Smooth muscle cell (in vitro differentiated cells): ENCODE measurements around the gene PDE3A. TPM values are rescaled to one million over a fixed set of nuclear protein-coding genes. Genes with fewer than 3 reads are reported as not detected.

Source experiments
- DNase-seq: peaks from one replicate; lab custom pipeline; 2025; ENCODE audit not compliant: unreplicated experiment; lab: John Stamatoyannopoulos, UW
- H2AFZ ChIP-seq: fragments of 200-600 bp; sonication (generic); 2 replicates; pipeline ENCODE4 v1.6.0; 2016; ENCODE audit warnings: antibody characterized with exemption, low read depth, mild to moderate bottlenecking
- H3F3A ChIP-seq: fragments of 200-600 bp; sonication (generic); 2 replicates; pipeline ENCODE4 v1.6.0; 2017; ENCODE audit warnings: antibody characterized with exemption, low read depth
- H3K27ac ChIP-seq: fragments of 200-600 bp; sonication (generic); 2 replicates; pipeline ENCODE4 v1.5.1; 2016; ENCODE audit warnings: low read depth, mild to moderate bottlenecking
- H3K27me3 ChIP-seq: fragments of 200-600 bp; sonication (generic); 2 replicates; pipeline ENCODE4 v1.6.1; 2016; ENCODE audit warnings: low read depth, mild to moderate bottlenecking
- H3K36me3 ChIP-seq: fragments of 200-600 bp; sonication (generic); 2 replicates; pipeline ENCODE4 v1.5.1; 2016; ENCODE audit warnings: low read depth
- H3K4me1 ChIP-seq: fragments of 200-600 bp; sonication (generic); 2 replicates; pipeline ENCODE4 v1.5.1; 2016; ENCODE audit warnings: low read depth
- H3K4me2 ChIP-seq: fragments of 200-600 bp; sonication (generic); 2 replicates; pipeline ENCODE4 v1.6.0; 2016; ENCODE audit warnings: mild to moderate bottlenecking
- H3K4me3 ChIP-seq: fragments of 200-600 bp; sonication (generic); 2 replicates; pipeline ENCODE4 v1.5.1; 2016; ENCODE audit warnings: mild to moderate bottlenecking
- H3K79me2 ChIP-seq: fragments of 200-600 bp; sonication (generic); 2 replicates; pipeline ENCODE4 v1.6.0; 2016; ENCODE audit warnings: low read depth, mild to moderate bottlenecking
- H3K9ac ChIP-seq: fragments of 200-600 bp; sonication (generic); 2 replicates; pipeline ENCODE4 v1.6.0; 2016; ENCODE audit warnings: low read depth
- H3K9me3 ChIP-seq: fragments of 200-600 bp; sonication (generic); replicated peaks from 2 replicates; pipeline ENCODE4 v1.5.1; 2016; ENCODE audit warnings: low read depth
- H4K20me1 ChIP-seq: fragments of 200-600 bp; sonication (generic); 2 replicates; pipeline ENCODE4 v1.6.0; 2016; ENCODE audit warnings: low read depth
- CTCF ChIP-seq: fragments of 200-600 bp; sonication (generic); IDR thresholded peaks from 2 replicates; pipeline ENCODE4 v1.5.1; 2017; ENCODE audit warnings: borderline replicate concordance, mild to moderate bottlenecking, antibody characterized with exemption; ENCODE audit not compliant: insufficient read depth, poor library complexity, severe bottlenecking
- WGBS: methylation state at CpG from one replicate; pipeline ENCODE4 v1.1.7; 2016; ENCODE audit warnings: low lambda C conversion rate; 5-methylcytosine and 5-hydroxymethylcytosine counted together
- polyA plus RNA-seq: library from polyadenylated mRNA; unstranded; fragments of >200 nt; fragmentation: Nextera tagmentation; extraction: Ambion mirVana; gene quantifications from 2 replicates; pipeline ENCODE4 v1.2.1, GENCODE V29; 2016
- total RNA-seq: library from RNA; depleted of rRNA; stranded (reverse); fragments of >200 nt; gene quantifications from 2 replicates; pipeline ENCODE4 v1.2.3, GENCODE V29; 2014

PDE3A gene
- total and polyA plus RNA-seq, 2 experiments from 2014 or later = 1.3 to 6.1 TPM

GRCh38 chr12:20474443-20474842, 106.1 kb downstream of the PDE3A start:
- no peak overlapping the region for H2AFZ ChIP-seq
- no peak overlapping the region for H3K9ac ChIP-seq
- no peaks in the 10 kb centered on the region for H3K27me3 ChIP-seq
- H4K20me1 ChIP-seq = no peaks in the 10 kb centered on the region
- no peaks in the 10 kb centered on the region for H3K9me3 ChIP-seq
- no peaks in the 10 kb centered on the region for H3K36me3 ChIP-seq
- TF ChIP-seq CTCF = no peak
- H3K79me2 ChIP-seq = peaks cover 4% of the 10 kb centered on the region
- 87% methylated on average over 4 of the region's 4 CpGs for WGBS
- H3K27ac ChIP-seq = no peak overlapping the region
- DNase-seq = no peak
- no peak overlapping the region for H3K4me3 ChIP-seq
- H3F3A ChIP-seq = no peaks in the 10 kb centered on the region
- peaks cover 16% of the 10 kb centered on the region for H3K4me1 ChIP-seq
- H3K4me2 ChIP-seq = no peak overlapping the region

GRCh38 chr12:20475542-20475941, 107.2 kb downstream of the PDE3A start:
- Histone ChIP-seq H3K36me3 (no peaks in the 10 kb centered on the region), H4K20me1 (no peaks in the 10 kb centered on the region), H3K9me3 (no peaks in the 10 kb centered on the region), H3K4me2 (peak overlapping the region; percentile 39), H3K27ac (no peak overlapping the region), H3K27me3 (no peaks in the 10 kb centered on the region), H3K9ac (no peak overlapping the region), H3K79me2 (no peaks in the 10 kb centered on the region), H3K4me1 (peaks cover 16% of the 10 kb centered on the region), H3K4me3 (no peak overlapping the region), H2AFZ (no peak overlapping the region), H3F3A (no peaks in the 10 kb centered on the region)
- TF ChIP-seq CTCF = no peak
- 84% methylated on average over 5 of the region's 5 CpGs for WGBS
- DNase-seq = no peak

DNA sequence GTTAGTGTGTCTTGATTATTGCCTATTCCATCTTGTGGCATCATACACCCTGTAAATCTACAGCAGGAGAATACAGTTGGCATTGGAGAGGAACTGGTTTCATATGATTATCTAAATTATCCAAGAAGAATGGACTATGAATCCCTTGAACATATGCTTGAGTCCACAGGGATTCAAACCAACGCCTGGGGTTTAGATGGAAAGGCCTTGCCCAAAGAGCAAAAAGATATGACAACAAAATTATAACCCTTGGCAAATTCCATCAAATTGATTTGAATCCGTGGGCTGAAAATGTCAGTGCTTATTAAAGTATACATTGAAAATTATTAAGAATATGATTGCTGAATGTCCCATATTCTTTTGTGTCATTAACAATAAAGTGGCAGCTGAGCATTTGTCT, 108.2 kb downstream of the PDE3A start:
- H4K20me1 ChIP-seq = no peaks in the 10 kb centered on the region
- H3K79me2 ChIP-seq = no peaks in the 10 kb centered on the region
- no peaks in the 10 kb centered on the region for H3K36me3 ChIP-seq
- WGBS = 91% methylated on average over 2 of the region's 2 CpGs
- H3K4me2 ChIP-seq = no peak overlapping the region
- no peak overlapping the region for H3K9ac ChIP-seq
- no peaks in the 10 kb centered on the region for H3F3A ChIP-seq
- TF ChIP-seq CTCF = no peak
- H3K4me1 ChIP-seq = peaks cover 16% of the 10 kb centered on the region
- H3K27ac ChIP-seq = no peak overlapping the region
- no peak for DNase-seq
- H3K4me3 ChIP-seq = no peak overlapping the region
- no peaks in the 10 kb centered on the region for H3K9me3 ChIP-seq
- H3K27me3 ChIP-seq = no peaks in the 10 kb centered on the region
- H2AFZ ChIP-seq = no peak overlapping the region

GRCh38 chr12:20477255-20477654, 108.9 kb downstream of the PDE3A start:
- no peaks in the 10 kb centered on the region for H3F3A ChIP-seq
- no peak for DNase-seq
- no peak overlapping the region for H3K4me3 ChIP-seq
- TF ChIP-seq CTCF = no peak
- no peak overlapping the region for H2AFZ ChIP-seq
- H3K4me1 ChIP-seq = peaks cover 16% of the 10 kb centered on the region
- H3K79me2 ChIP-seq = no peaks in the 10 kb centered on the region
- H3K9me3 ChIP-seq = no peaks in the 10 kb centered on the region
- H3K27me3 ChIP-seq = no peaks in the 10 kb centered on the region
- H3K4me2 ChIP-seq = no peak overlapping the region
- no peaks in the 10 kb centered on the region for H4K20me1 ChIP-seq
- 90% methylated on average over 5 of the region's 5 CpGs for WGBS
- no peak overlapping the region for H3K9ac ChIP-seq
- no peak overlapping the region for H3K27ac ChIP-seq
- no peaks in the 10 kb centered on the region for H3K36me3 ChIP-seq
